ENCODE measurements around the gene RNMT. TPM values are rescaled to one million over a fixed set of nuclear protein-coding genes. Genes with fewer than 3 reads are reported as not detected.

The RNMT gene
- total RNA-seq, 1 experiment from 2014 or later = 38.4 TPM

GRCh38 chr18:13796515-13796914 is 70.0 kb downstream of the RNMT start:
- no peak for DNase-seq (ENCODE audit: unreplicated experiment)
- no peak overlapping the region for H3K27ac Mint-ChIP-seq (ENCODE audit: low read depth, unreplicated experiment)
- intact Hi-C loops (cut with micrococcal nuclease) = no loop called here
- POLR2A ChIA-PET = no interaction called here
- BruUV-seq (replicated peaks) = no TSS peak
- H3K36me3 Mint-ChIP-seq (ENCODE audit: insufficient read depth, unreplicated experiment) = no peaks in the 10 kb centered on the region
- TF ChIP-seq CTCF (IDR thresholded peaks at IDR 0.05; ENCODE audit: unreplicated experiment) = no peak
- H3K4me1 Mint-ChIP-seq (ENCODE audit: insufficient read depth, unreplicated experiment) = peaks cover 14% of the 10 kb centered on the region
- no peak overlapping the region for H3K4me3 Mint-ChIP-seq (ENCODE audit: unreplicated experiment)
- H3K27me3 Mint-ChIP-seq (ENCODE audit: insufficient read depth, unreplicated experiment) = no peaks in the 10 kb centered on the region
- CTCF ChIA-PET = interaction anchor here (2.7 kb wide), 1 partner anchor 17 kb away, joined by 19 read pairs; no protein-coding TSS in a partner anchor
- H3K9me3 Mint-ChIP-seq (ENCODE audit: unreplicated experiment) = no peaks in the 10 kb centered on the region

GRCh38 chr18:13797157-13797611 is 70.7 kb downstream of the RNMT start:
- no peaks in the 10 kb centered on the region for H3K36me3 Mint-ChIP-seq (ENCODE audit: insufficient read depth, unreplicated experiment)
- POLR2A ChIA-PET = no interaction called here
- no peak overlapping the region for H3K4me3 Mint-ChIP-seq (ENCODE audit: unreplicated experiment)
- H3K4me1 Mint-ChIP-seq (ENCODE audit: insufficient read depth, unreplicated experiment) = peaks cover 14% of the 10 kb centered on the region
- CTCF ChIA-PET = interaction anchor here (0.7 to 2.7 kb wide), 2 partner anchors 16 to 523 kb away, joined by 3 to 19 read pairs; no protein-coding TSS in a partner anchor
- H3K27ac Mint-ChIP-seq (ENCODE audit: low read depth, unreplicated experiment) = no peak overlapping the region
- intact Hi-C loops (cut with micrococcal nuclease) = no loop called here
- no TSS peak for BruUV-seq (replicated peaks)
- TF ChIP-seq CTCF (IDR thresholded peaks at IDR 0.05; ENCODE audit: unreplicated experiment) = no peak
- DNase-seq (ENCODE audit: unreplicated experiment) = peak; percentile 39
- H3K9me3 Mint-ChIP-seq (ENCODE audit: unreplicated experiment) = no peaks in the 10 kb centered on the region
- H3K27me3 Mint-ChIP-seq (ENCODE audit: insufficient read depth, unreplicated experiment) = no peaks in the 10 kb centered on the region

- no TSS peak for BruUV-seq (replicated peaks)
- ChIA-PET POLR2A (no interaction called here), CTCF (no interaction called here)
- H3K4me1 Mint-ChIP-seq (ENCODE audit: insufficient read depth, unreplicated experiment) = peaks cover 14% of the 10 kb centered on the region
- TF ChIP-seq CTCF (IDR thresholded peaks at IDR 0.05; ENCODE audit: unreplicated experiment) = no peak
- no peaks in the 10 kb centered on the region for H3K9me3 Mint-ChIP-seq (ENCODE audit: unreplicated experiment)
- no peak for DNase-seq (ENCODE audit: unreplicated experiment)
- H3K36me3 Mint-ChIP-seq (ENCODE audit: insufficient read depth, unreplicated experiment) = no peaks in the 10 kb centered on the region
- H3K4me3 Mint-ChIP-seq (ENCODE audit: unreplicated experiment) = no peak overlapping the region
- no peak overlapping the region for H3K27ac Mint-ChIP-seq (ENCODE audit: low read depth, unreplicated experiment)
- no peaks in the 10 kb centered on the region for H3K27me3 Mint-ChIP-seq (ENCODE audit: insufficient read depth, unreplicated experiment)
- intact Hi-C loops (cut with micrococcal nuclease) = no loop called here
These were observed 72.9 kb downstream of the RNMT start for GRCh38 chr18:13799396-13799795.

- peak; percentile 45 for TF ChIP-seq CTCF (IDR thresholded peaks at IDR 0.05; ENCODE audit: unreplicated experiment)
- no peak overlapping the region for H3K4me3 Mint-ChIP-seq (ENCODE audit: unreplicated experiment)
- H3K27ac Mint-ChIP-seq (ENCODE audit: low read depth, unreplicated experiment) = no peak overlapping the region
- CTCF ChIA-PET = interaction anchor here (0.6 to 4.5 kb wide), 3 partner anchors 12 to 172 kb away, joined by 3 to 44 read pairs (median 3); no protein-coding TSS in a partner anchor
- BruUV-seq (replicated peaks) = no TSS peak
- H3K36me3 Mint-ChIP-seq (ENCODE audit: insufficient read depth, unreplicated experiment) = no peaks in the 10 kb centered on the region
- POLR2A ChIA-PET = interaction anchor here (1.2 kb wide), 1 partner anchor 74 kb away, joined by 3 read pairs; the partner anchor contains the start of genes FAM210A and RNMT
- peak; percentile 52 for DNase-seq (ENCODE audit: unreplicated experiment)
- intact Hi-C loops (cut with micrococcal nuclease) = no loop called here
- H3K9me3 Mint-ChIP-seq (ENCODE audit: unreplicated experiment) = no peaks in the 10 kb centered on the region
- H3K4me1 Mint-ChIP-seq (ENCODE audit: insufficient read depth, unreplicated experiment) = peaks cover 14% of the 10 kb centered on the region
- H3K27me3 Mint-ChIP-seq (ENCODE audit: insufficient read depth, unreplicated experiment) = no peaks in the 10 kb centered on the region
These were observed 74.2 kb downstream of the RNMT start for GRCh38 chr18:13800505-13801259.

All from MCF 10A (cell line).